ENCODE measurements around the gene THSD7B. TPM values are rescaled to one million over a fixed set of nuclear protein-coding genes. Genes with fewer than 3 reads are reported as not detected.

THSD7B gene
- total and polyA plus RNA-seq, 2 of the 13 experiments (the other 11 are each of a cell fraction or from before 2014, with no cell fraction given): 0.02 TPM; not detected in 1

GRCh38 chr2:137369106-137369505 is 603.8 kb downstream of the THSD7B start:
- Histone ChIP-seq H3K9ac (ENCODE audit: insufficient read depth, low read depth, low read length) (no peak overlapping the region), H3K27ac (ENCODE audit: extremely low read length, insufficient read depth, low read length) (no peak overlapping the region), H3K79me2 (ENCODE audit: insufficient read depth, low read length) (no peaks in the 10 kb centered on the region), H3K4me3 (replicated peaks in 1 of 3; ENCODE audit: insufficient read depth in 1 of 3, low read depth in 2 of 3, low read length in 3 of 3) (no peak overlapping the region), H3K4me2 (ENCODE audit: low read depth, low read length) (no peak overlapping the region), H3K4me1 (ENCODE audit: insufficient read depth, low read length) (no peaks in the 10 kb centered on the region), H2AFZ (ENCODE audit: low read length) (no peak overlapping the region), H3K27me3 (ENCODE audit: control insufficient read depth in 1 of 2, insufficient read depth in 2 of 2, low read length in 2 of 2) (no peaks in the 10 kb centered on the region), H4K20me1 (ENCODE audit: insufficient read depth, low read length) (no peaks in the 10 kb centered on the region), H3K36me3 (replicated peaks in 1 of 2; ENCODE audit: control insufficient read depth in 1 of 2, insufficient read depth in 2 of 2, low read length in 2 of 2) (no peaks in the 10 kb centered on the region), H3K9me3 (ENCODE audit: low read length) (no peaks in the 10 kb centered on the region)
- ChIA-PET CTCF (ENCODE audit: low intra/inter-chr PET ratio, low total read pairs) (no interaction called here), POLR2A (no interaction called here)
- in situ Hi-C loops (cut with HindIII; ENCODE audit: extremely low pct_ligation_motif_present, low pct_unique_long_range_greater_than_20kb) (no loop called here), intact Hi-C loops (cut with micrococcal nuclease; ENCODE audit: unreplicated experiment) (no loop called here)
- WGBS (ENCODE audit: low lambda C conversion rate): 3% methylated on average over 2 of the region's 2 CpGs
- no TSS peak for BruUV-seq (replicated peaks)
- FAIRE-seq: no peak
- no peak for ATAC-seq
- DNase-seq (ENCODE audit: low spot score): no peak
- TF ChIP-seq PHF20 (CRISPR knock-in tag; IDR thresholded peaks at IDR 0.05) (no peak), ZXDC (CRISPR knock-in tag; IDR thresholded peaks at IDR 0.05) (no peak), ZNF552 (CRISPR knock-in tag; IDR thresholded peaks at IDR 0.05; ENCODE audit: borderline replicate concordance) (no peak), ZNF501 (CRISPR knock-in tag; IDR thresholded peaks at IDR 0.05) (no peak), SSRP1 (CRISPR knock-in tag; IDR thresholded peaks at IDR 0.05) (no peak), MEIS1 (CRISPR knock-in tag; IDR thresholded peaks at IDR 0.05; ENCODE audit: borderline replicate concordance) (no peak), PREB (CRISPR knock-in tag; IDR thresholded peaks at IDR 0.05) (no peak), NONO (IDR thresholded peaks at IDR 0.05) (no peak), NONO (CRISPR knock-in tag; conservative IDR thresholded peaks at IDR 0.05) (no peak), AHR (CRISPR knock-in tag; IDR thresholded peaks at IDR 0.05) (no peak), MIXL1 (CRISPR knock-in tag; IDR thresholded peaks at IDR 0.05) (no peak), PLSCR1 (CRISPR knock-in tag; IDR thresholded peaks at IDR 0.05; ENCODE audit: borderline replicate concordance) (no peak), SRY (CRISPR knock-in tag; IDR thresholded peaks at IDR 0.05) (no peak), LCORL (IDR thresholded peaks at IDR 0.05) (no peak), LCORL (CRISPR knock-in tag; IDR thresholded peaks at IDR 0.05) (no peak), TCF7L2 (IDR thresholded peaks at IDR 0.05; ENCODE audit: low read depth, low read length) (no peak), BCLAF1 (IDR thresholded peaks at IDR 0.05) (no peak), POGZ (CRISPR knock-in tag; IDR thresholded peaks at IDR 0.05) (no peak), ETS1 (CRISPR knock-in tag; IDR thresholded peaks at IDR 0.05) (no peak)

All from HepG2 (cell line).